ENCODE results near the gene RBL2. TPM values are rescaled to one million over a fixed set of nuclear protein-coding genes. Genes with fewer than 3 reads are reported as not detected.

The RBL2 gene
- total RNA-seq, 1 donor from 2014 or later = 36.0 TPM

DNA sequence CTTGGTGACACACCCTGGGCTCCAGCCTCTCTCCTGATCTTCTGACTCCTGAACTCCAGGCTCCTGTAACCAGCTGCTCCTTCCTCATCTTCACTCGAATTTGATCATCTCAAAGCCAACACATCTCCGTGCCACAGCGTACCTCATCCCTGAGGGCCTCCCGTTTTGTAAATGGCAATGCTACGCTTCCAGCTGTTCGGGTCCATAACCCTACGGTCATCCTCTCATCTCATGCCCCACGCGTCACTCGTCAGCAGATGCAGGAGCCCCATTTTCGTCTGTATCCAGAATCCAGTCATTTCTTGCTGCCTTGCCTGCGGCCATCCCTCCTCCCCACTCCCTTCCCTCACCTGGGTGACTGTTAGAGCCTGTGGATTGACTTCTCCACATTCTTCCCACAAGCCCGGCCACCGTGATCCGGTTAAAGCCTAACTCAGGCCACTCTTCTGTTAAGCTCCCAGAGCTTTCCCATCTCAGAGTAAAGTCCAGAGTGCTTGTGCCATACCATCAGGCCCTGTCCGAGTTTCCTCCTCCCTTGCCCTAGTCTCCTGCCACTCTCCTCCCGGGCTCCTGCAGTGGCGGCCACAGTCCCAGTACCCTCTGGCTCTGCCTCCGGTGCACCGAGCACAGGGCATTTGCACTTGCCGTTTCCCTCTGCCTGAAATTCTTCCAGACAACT is 89.0 kb downstream of the RBL2 start:
- Histone ChIP-seq H3K4me3 (no peak overlapping the region), H3K27ac (replicated peaks) (no peak overlapping the region), H3K4me1 (peaks cover 6% of the 10 kb centered on the region), H3K36me3 (no peaks in the 10 kb centered on the region), H3K27me3 (ENCODE audit: low read depth) (no peaks in the 10 kb centered on the region), H3K9me3 (replicated peaks) (no peaks in the 10 kb centered on the region)
- TF ChIP-seq, protein P1, sequence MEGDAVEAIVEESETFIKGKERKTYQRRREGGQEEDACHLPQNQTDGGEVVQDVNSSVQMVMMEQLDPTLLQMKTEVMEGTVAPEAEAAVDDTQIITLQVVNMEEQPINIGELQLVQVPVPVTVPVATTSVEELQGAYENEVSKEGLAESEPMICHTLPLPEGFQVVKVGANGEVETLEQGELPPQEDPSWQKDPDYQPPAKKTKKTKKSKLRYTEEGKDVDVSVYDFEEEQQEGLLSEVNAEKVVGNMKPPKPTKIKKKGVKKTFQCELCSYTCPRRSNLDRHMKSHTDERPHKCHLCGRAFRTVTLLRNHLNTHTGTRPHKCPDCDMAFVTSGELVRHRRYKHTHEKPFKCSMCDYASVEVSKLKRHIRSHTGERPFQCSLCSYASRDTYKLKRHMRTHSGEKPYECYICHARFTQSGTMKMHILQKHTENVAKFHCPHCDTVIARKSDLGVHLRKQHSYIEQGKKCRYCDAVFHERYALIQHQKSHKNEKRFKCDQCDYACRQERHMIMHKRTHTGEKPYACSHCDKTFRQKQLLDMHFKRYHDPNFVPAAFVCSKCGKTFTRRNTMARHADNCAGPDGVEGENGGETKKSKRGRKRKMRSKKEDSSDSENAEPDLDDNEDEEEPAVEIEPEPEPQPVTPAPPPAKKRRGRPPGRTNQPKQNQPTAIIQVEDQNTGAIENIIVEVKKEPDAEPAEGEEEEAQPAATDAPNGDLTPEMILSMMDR (IDR thresholded peaks at IDR 0.05; ENCODE audit: borderline replicate concordance) = no peak
- DNase-seq = no peak
- intact Hi-C loops (cut with micrococcal nuclease) = no loop called here

DNA sequence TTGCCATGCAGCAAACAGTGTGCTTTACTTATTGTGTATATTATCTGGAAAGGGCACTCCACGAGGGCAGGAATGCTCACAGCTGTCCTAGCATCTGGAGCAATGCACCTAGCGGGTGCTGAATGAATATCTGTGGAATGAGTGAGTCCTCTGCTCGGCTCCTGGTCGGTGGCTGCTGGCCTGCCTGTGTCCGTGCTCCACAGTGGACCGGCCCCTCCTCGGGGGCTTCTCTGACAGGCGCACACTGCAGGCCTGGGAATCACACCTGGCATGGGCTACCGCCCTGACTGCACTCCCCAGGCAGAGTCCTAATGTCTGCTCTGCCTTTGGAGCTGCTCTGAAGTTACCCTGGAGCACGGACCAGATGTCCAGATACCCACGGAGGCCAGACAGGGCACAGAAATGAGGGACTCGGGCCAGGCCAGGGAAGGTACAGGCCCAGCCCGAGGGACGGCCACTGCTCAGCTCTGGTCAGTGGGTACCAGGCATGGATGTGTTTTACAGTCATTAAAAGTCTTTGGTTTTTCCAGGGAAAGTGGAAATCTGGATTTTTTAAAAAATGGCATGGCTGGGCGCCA is 89.8 kb downstream of the RBL2 start:
- intact Hi-C loops (cut with micrococcal nuclease) = no loop called here
- H3K9me3 ChIP-seq (replicated peaks) = no peaks in the 10 kb centered on the region
- no peak for DNase-seq
- TF ChIP-seq, protein P1 (IDR thresholded peaks at IDR 0.05; ENCODE audit: borderline replicate concordance) = no peak
- peaks cover 3% of the 10 kb centered on the region for H3K4me1 ChIP-seq
- H3K36me3 ChIP-seq = no peaks in the 10 kb centered on the region
- no peak overlapping the region for H3K4me3 ChIP-seq
- no peaks in the 10 kb centered on the region for H3K27me3 ChIP-seq (ENCODE audit: low read depth)
- H3K27ac ChIP-seq (replicated peaks) = no peak overlapping the region

DNA sequence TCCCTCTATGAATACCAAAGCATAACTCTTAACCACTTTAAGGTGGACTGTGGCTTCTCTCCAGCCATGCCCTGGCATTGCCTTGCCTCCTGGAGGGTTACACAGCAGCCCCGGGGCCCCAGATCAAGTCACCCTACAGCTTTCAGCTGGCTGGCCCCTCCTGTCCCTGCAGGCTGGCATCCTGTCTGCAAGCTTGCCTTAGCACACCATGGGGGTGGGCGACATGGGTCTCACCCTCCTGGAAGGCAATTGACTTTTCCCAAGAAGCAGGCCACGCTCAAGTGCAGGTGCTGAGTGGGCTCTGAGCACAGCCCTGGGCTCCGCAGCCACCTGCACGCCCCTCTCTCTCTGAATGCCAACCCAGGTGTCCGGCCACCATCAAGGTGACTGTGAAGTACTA is 94.5 kb downstream of the RBL2 start:
- no peak for DNase-seq
- intact Hi-C loops (cut with micrococcal nuclease) = no loop called here
- no peak overlapping the region for H3K27ac ChIP-seq (replicated peaks)
- TF ChIP-seq, protein P1 (IDR thresholded peaks at IDR 0.05; ENCODE audit: borderline replicate concordance) = no peak
- H3K4me3 ChIP-seq = no peak overlapping the region
- H3K4me1 ChIP-seq = no peaks in the 10 kb centered on the region
- H3K27me3 ChIP-seq (ENCODE audit: low read depth) = no peaks in the 10 kb centered on the region
- peaks cover 8% of the 10 kb centered on the region for H3K9me3 ChIP-seq (replicated peaks)
- H3K36me3 ChIP-seq = no peaks in the 10 kb centered on the region

DNA sequence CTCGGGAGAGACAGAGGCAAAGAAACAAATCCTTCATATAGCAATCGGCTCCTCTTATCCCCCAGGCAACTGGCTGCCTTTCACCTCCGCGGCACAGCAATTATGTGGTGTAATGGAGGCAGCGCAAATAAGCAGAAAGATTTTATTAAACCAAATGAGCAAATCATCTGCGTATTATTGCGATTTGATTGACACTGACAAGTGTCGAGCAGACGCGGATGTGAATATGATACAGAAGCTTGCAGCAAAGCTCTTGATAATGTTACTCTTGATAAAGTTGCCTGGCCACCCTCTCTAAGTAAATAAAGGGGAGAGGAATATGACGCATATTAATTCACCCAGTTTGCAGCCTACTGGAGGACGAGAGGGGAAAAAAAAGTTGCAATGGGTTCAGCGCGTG is 95.2 kb downstream of the RBL2 start:
- H3K36me3 ChIP-seq = no peaks in the 10 kb centered on the region
- TF ChIP-seq, protein P1 (IDR thresholded peaks at IDR 0.05; ENCODE audit: borderline replicate concordance) = no peak
- no peaks in the 10 kb centered on the region for H3K27me3 ChIP-seq (ENCODE audit: low read depth)
- DNase-seq = no peak
- no peak overlapping the region for H3K27ac ChIP-seq (replicated peaks)
- intact Hi-C loops (cut with micrococcal nuclease) = no loop called here
- H3K9me3 ChIP-seq (replicated peaks) = peaks cover 8% of the 10 kb centered on the region
- no peak overlapping the region for H3K4me3 ChIP-seq
- no peaks in the 10 kb centered on the region for H3K4me1 ChIP-seq

DNA sequence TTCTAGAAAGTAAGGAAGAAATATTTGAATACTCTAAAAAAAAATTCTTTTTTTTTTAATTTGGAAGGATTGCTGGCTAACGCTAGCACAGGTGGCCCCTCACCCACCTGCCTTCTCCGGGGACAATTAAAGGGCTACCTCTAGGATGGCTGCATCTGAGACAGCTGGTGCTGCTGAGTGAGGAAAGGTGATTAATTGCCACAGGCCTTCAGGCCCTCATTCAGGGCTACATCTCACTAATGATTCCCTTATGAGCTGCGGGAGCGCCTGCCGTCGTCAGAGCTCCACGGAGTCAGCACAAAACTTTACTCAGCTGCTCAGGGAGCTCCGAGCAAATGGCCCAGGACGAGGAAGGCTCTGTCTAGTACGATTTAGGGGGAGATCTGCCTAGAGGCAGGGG is 95.8 kb downstream of the RBL2 start:
- Histone ChIP-seq H3K36me3 (no peaks in the 10 kb centered on the region), H3K27ac (replicated peaks) (no peak overlapping the region), H3K4me1 (no peaks in the 10 kb centered on the region), H3K27me3 (ENCODE audit: low read depth) (no peaks in the 10 kb centered on the region), H3K4me3 (no peak overlapping the region), H3K9me3 (replicated peaks) (peaks cover 8% of the 10 kb centered on the region)
- TF ChIP-seq, protein P1 (IDR thresholded peaks at IDR 0.05; ENCODE audit: borderline replicate concordance) = no peak
- intact Hi-C loops (cut with micrococcal nuclease) = no loop called here
- no peak for DNase-seq

Data from left ventricle myocardium inferior (tissue), 1 donor.